Cerebellar cortex (tissue), 1 donor: ENCODE results near the gene CMTM5.
A peak's percentile ranks its signal among the peaks of the same experiment; 100 is the strongest.

Experiments
- DNase-seq: peaks from one replicate; pipeline ENCODE4 v3.0.0-alpha.2; 2015; ENCODE audit warnings: low spot score

CMTM5 gene, protein sequence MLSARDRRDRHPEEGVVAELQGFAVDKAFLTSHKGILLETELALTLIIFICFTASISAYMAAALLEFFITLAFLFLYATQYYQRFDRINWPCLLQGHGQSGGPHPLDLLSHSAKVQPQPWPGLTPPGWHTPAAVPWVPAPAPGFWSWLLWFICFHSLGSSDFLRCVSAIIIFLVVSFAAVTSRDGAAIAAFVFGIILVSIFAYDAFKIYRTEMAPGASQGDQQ

DNA sequence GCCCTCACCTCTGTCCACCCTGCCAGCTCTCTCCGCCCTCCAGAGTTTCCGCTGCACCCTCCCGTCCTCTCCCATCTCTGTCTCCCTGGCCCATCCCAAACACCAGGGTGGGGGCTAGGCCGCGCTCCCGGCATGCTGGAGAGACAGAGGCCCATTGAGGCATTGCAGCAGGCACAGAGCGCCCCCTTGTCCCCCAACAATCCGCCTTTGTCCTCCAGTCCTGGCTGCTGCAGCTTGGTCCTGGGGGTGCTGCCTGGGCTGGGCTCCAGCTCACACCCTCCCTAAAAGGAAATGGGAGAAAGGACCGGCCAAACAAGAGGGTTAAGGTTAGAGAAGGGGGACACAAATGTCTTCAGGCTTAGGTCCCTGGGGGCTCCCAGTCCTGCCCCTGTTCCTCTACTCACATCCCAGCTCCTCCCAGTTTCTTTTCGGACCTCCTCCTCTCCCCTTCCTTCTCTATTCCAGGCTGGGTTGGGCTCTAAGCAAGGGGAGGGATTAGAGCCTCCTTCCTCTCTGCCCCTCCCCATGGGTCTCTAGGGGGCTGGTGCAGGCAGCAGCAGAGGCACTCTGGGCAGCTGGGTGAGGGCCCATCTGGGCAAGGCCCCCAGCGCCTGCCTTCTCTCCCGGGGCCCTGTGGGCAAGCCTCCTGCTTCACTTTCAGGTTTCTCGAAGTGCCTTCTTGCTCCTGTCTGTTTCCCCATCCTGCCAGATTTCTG lies at the start of gene CMTM5:
Gene CMTM5, plus strand, starts transcription at position 565 of the 716 bp plus-strand sequence. CDS start 206 bp downstream, outside the sequence.
- peak; percentile 30 for DNase-seq

DNA sequence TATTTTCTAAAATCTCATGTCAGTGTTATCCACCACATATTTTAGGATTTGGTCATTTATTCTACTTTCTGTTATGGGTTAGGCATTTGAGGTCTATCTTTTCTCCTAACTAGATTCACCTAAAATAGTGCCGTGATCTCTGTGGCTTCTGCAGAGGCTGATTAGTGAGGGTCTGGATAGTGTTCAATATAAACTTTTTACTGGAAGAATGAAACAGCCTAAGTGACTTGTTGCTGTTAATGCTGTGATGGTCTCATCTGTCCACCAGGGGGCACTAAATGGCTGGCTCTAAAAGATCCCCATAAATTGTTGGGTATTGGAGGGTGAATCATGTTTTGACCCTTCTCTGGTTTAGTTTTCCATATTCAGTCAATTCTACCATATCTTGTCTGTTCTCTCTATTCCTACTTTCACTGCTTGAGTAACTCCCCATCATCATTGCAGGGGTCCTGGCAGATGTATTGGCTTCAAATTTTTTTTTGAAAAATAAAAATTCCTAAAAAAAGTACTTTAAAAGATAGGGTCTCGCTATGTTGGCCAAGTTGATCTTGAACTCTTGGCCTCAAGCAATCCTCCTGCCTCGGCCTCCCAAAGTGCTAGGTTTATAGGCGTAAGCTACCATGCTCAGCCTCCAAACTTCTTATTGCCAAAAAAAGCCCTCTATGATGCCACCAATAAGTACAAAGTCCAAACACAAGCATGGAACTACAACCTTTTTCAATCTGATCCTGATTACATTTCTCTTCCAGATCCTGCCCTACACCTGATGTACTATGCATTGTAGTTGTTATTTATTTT lies 48.7 kb upstream of the CMTM5 start:
- DNase-seq, result peak; percentile 88

DNA sequence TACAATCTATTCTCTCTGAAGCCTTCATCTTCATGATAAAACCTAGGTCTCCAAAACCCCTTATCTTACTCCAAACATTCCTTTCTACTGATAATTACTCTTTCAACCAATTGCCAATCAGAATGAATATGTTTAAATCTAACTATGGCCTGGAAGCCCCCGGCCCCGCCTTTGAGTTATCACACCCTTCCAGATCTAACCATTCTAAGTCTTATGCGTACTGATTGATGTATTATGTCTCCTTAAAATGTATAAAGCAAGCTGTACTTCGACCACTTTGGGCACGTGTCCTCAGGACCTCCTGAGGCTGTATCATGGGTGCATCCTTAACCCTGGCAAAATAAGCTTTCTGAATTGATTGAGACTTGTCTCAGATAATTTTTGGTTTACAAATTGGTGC lies 41.2 kb upstream of the CMTM5 start:
- no peak for DNase-seq

GRCh38 chr14:23339506-23340268 lies 37.2 kb upstream of the CMTM5 start:
- no peak for DNase-seq

DNA sequence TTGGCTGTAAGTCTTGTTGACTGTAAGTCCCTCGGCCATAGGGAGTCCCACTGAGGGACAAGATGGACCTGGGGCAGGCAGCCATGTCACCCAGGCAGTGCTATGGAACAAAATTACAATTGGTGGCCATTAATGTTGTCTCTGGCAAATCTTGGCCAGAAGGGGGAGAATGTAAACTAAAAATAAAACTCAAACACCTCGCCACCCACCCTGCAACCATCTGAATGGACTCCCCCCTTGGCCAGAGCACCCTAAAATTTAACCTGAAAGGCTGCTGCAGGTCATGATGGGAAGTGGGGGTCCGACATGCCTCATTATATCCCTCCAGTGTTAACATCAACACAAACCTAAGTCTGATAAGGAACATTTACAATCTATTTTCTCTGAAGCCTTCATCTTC lies 32.4 kb upstream of the CMTM5 start:
- no peak for DNase-seq

DNA sequence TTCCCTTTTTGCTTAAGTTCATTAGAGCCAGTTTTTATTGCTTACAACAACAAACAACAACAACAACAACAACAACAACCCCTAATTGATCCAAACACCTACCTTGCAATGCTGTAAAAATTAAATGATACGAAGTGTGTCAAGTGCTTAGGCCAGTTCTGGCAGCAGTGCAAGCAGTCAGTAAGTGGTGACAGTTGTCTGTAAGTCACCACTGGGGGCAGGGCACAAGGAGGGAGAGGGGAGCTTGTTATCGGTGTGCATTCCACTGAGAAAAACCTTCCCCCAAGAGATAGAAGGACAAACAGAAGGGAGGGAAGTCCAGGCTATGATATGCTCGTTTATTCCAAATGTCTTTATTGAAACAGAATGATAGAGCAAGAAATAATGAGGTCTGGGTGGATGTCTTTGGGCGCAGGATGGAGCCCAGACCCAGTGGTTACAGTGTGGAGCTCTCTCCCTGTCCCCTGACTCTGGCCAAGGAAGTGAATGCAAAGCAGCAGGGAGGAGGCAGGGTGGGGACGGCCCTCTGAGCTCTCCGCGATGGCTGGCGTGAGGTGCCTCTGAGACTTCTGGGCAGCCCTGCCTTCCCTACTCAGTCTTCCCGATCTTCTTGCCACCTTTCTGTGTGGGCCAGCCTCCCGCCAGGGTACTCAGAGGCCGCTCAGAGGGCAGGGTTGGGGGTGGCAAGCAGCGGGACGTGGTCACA lies 30.7 kb upstream of the CMTM5 start:
- no peak for DNase-seq

- DNase-seq, result no peak
Measured at GRCh38 chr14:23346693-23347405, 30.0 kb upstream of the CMTM5 start.

DNA sequence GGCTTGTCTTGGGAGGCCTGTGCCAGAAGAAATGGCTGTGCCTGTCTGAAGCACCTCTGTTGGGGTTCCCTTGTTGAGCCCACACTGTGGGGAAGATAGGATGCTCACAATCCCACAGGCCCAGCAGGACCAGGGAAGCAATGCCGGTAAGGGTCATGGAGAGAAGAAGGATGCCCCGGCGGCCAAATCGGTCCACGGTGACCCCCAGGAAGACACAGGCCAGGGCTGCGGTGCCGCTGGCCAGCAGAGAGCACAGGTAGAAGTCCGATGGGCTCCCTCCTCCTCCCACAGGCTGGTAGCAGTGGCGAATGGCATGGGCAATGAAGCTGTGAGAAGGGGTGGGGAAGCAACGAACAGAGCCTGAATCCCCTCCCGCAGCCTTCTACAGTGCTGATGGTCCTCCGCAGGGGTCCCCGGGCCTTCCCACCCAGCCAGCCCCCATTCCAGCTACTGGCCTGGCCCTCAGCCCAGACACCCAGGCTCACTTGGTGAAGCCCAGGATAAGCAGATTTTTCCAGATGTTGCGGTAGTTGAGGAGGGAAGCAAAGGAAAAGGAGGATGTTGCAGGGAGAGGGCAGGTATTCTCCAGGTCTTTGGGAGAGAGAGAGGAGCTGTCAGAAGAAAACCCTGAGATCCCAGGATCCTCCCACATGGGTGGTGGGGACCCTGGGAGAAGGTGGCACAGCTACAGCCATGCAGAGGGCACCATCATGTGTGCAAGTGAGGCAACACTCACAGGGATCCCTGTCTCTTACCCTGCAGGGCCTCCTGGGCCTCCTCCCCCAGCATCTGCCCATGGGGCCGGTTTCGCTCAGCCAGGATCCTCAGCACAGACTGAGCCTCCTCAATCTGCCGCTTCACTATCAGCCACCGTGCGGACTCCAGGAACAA lies 29.2 kb upstream of the CMTM5 start:
- no peak for DNase-seq

DNA sequence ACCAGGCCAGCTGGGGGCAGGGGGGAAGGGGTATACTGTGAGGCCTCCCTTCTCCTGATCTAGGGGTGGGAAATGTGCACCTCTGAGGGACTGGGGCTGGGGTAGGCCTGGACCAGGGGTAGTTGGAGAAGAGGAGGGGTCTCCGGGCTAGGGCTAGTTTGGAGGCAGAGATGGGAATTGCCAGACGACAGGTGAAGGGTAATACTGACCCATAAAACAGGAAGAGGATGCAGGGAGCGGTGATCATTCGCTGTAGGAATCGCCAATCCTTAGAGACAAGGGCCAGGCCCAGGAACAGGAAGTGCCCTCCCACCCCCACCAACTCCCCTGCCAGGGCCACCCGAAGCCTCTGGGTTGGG lies 28.6 kb upstream of the CMTM5 start:
- no peak for DNase-seq

DNA sequence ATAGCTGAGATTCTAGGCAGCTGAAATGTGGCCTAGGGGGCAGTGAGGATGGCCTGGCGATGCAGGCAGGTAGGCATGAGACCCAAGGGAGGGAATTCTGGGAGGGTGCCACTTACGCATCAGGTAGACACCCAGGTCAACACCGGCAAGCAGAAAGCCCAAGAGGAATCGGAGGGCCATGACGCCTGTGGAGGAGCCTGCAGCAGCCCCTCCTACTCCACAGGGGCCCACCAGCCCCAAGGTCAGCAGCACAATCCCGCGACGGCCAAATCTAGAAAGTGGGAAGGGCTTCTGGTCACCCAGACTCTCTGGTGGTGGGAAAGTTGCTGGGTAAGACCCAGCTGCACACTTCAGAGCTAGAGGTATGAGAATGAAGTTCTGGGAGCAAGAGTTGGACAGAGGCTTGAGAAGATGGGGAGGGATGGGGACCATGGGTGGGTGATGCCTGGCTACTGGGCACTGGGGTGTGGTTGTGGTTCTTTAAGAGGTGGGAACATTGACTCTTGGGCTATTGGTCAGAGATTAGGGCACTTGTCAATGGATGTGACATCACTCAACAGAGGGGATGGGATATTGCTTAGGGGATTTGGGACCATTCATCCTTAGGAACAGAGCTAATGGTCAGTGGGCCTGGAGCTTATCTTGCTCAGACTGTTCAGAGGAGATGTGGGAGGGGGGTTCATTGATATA lies 27.5 kb upstream of the CMTM5 start:
- DNase-seq, result no peak

- DNase-seq, result peak; percentile 35
Measured at GRCh38 chr14:23351681-23352505, 25.0 kb upstream of the CMTM5 start.

GRCh38 chr14:23352506-23353432 lies 24.1 kb upstream of the CMTM5 start, which contains the start of gene SLC22A17:
SLC22A17 (minus strand) TSS chr14:23352887.
- peak; percentile 95 for DNase-seq

GRCh38 chr14:23353433-23353780 lies 23.4 kb upstream of the CMTM5 start:
- no peak for DNase-seq

DNA sequence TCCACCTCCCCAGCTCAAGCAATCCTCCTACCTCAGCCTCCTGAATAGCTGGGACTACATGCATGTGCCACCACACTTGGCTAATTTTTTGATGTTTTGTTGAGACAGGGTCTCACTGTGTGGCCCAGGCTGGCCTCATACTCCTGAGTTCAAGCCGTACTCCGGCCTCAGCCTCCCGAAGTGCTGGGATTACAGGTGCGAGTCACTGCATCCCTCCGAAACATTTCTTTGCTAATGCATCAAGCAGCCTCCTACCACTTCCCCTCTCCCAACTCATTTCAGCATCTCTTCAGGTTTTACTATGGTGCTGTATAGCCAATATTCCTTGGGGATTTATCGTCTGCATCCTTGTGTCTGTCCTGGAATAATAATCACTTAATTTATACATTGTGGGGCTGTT lies 21.9 kb upstream of the CMTM5 start:
- DNase-seq, result no peak

DNA sequence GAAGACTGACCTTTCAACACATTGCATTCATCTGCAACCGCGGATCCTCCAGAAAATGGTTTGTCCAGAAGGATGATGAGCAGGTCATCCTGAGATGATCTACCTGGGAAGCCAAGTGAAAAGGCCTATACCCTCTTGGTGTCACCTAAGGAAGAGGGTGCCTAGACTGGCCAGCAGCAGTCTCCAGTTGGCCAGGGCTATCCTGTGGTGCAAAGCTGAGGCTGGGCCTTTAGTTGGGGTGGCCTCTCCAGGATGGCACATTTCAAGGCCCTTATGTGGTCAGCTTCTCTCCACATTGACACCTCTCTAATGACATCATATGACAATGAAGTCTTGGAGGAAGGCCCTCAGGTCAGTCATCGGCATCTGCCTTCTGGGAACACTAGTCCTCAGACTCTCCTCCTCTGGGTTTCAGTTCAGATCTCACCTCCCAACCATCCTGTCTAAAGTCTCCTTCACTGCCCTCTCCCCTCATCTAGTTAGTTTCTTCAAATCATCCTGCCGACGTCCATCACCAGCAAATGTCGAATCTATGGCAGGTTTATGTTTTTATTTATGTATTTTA lies 20.9 kb upstream of the CMTM5 start:
- DNase-seq, result no peak

- DNase-seq, result no peak
Measured at GRCh38 chr14:23356662-23357061, 20.2 kb upstream of the CMTM5 start.

GRCh38 chr14:23357261-23357660 lies 19.6 kb upstream of the CMTM5 start:
- DNase-seq, result no peak
